Measurements from ENCODE around the gene TMEM79.

DNA sequence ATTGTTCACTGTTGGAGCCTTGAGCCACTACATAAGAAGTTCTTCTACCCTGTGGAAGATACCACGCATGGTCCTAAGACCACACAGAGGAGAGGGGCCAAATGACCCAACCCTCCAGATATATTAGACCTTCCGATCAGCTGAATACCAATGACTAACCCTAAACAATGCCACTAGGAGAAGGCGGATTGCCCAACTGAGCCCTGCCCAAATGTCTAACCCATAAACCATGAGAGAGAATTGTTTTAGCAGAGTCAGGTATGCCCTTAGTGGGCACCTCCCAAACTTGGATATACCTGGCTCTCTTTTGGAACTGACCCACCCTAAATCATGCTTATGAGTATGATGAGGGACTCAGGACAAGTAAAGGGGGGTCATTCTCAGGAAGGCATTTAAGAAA lies 13.8 kb upstream of the TMEM79 start:
- TF ChIP-seq, protein P1, sequence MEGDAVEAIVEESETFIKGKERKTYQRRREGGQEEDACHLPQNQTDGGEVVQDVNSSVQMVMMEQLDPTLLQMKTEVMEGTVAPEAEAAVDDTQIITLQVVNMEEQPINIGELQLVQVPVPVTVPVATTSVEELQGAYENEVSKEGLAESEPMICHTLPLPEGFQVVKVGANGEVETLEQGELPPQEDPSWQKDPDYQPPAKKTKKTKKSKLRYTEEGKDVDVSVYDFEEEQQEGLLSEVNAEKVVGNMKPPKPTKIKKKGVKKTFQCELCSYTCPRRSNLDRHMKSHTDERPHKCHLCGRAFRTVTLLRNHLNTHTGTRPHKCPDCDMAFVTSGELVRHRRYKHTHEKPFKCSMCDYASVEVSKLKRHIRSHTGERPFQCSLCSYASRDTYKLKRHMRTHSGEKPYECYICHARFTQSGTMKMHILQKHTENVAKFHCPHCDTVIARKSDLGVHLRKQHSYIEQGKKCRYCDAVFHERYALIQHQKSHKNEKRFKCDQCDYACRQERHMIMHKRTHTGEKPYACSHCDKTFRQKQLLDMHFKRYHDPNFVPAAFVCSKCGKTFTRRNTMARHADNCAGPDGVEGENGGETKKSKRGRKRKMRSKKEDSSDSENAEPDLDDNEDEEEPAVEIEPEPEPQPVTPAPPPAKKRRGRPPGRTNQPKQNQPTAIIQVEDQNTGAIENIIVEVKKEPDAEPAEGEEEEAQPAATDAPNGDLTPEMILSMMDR (IDR thresholded peaks at IDR 0.05; ENCODE audit: low read depth, low read length): no peak
- TF ChIP-seq MYC (IDR thresholded peaks at IDR 0.05; ENCODE audit: low read depth, low read length): no peak
- TF ChIP-seq, protein P2, sequence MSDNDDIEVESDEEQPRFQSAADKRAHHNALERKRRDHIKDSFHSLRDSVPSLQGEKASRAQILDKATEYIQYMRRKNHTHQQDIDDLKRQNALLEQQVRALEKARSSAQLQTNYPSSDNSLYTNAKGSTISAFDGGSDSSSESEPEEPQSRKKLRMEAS (IDR thresholded peaks at IDR 0.05; ENCODE audit: low read depth, low read length): no peak
